Upper lobe of left lung (tissue), 4 donors: ENCODE results near the gene TPST1.

Experiments
- POLR2A ChIP-seq, 4 donors: fragments of 450-650 bp; IDR thresholded peaks; one replicate each; pipeline ENCODE4 v1.5.1; 2016 to 2017; ENCODE audit warnings: antibody characterized with exemption in 4 of 4, mild to moderate bottlenecking in 2 of 4
- POLR2AphosphoS5 ChIP-seq, 2 donors: sonication (generic); formaldehyde crosslinking; IDR thresholded peaks; one replicate each; pipeline ENCODE4 v1.5.1; 2017; ENCODE audit warnings: antibody characterized with exemption in 2 of 2
- TF ChIP-seq, protein P1 (sequence below), 6 experiments: fragments of 450-650 bp in 4 of 6; fragments of 200-600 bp in 2 of 6; sonication (generic) in 2 of 6; IDR thresholded peaks; one replicate each; pipeline ENCODE4 v1.5.1; 2016 to 2019; ENCODE audit warnings: antibody characterized with exemption in 6 of 6

GRCh38 chr7:66276363-66276762 lies 71.2 kb downstream of the TPST1 start:
- TF ChIP-seq, protein P1, sequence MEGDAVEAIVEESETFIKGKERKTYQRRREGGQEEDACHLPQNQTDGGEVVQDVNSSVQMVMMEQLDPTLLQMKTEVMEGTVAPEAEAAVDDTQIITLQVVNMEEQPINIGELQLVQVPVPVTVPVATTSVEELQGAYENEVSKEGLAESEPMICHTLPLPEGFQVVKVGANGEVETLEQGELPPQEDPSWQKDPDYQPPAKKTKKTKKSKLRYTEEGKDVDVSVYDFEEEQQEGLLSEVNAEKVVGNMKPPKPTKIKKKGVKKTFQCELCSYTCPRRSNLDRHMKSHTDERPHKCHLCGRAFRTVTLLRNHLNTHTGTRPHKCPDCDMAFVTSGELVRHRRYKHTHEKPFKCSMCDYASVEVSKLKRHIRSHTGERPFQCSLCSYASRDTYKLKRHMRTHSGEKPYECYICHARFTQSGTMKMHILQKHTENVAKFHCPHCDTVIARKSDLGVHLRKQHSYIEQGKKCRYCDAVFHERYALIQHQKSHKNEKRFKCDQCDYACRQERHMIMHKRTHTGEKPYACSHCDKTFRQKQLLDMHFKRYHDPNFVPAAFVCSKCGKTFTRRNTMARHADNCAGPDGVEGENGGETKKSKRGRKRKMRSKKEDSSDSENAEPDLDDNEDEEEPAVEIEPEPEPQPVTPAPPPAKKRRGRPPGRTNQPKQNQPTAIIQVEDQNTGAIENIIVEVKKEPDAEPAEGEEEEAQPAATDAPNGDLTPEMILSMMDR (IDR thresholded peaks at IDR 0.05), result no peak
- TF ChIP-seq POLR2A (IDR thresholded peaks at IDR 0.05), result no peak
- no peak for TF ChIP-seq POLR2AphosphoS5 (IDR thresholded peaks at IDR 0.05)
